Stimulated activated CD8-positive, alpha-beta memory T cell treated with anti-CD3 and anti-CD28 coated beads, Interleukin-12 subunit alpha, Interleukin-12 subunit beta, amount 100 ng/mL, for 4 hours (primary cell): ENCODE data around the gene SPTB.

Source experiments
- DNase-seq: peaks from one replicate; pipeline ENCODE4 v3.0.0-alpha.2; 2020; ENCODE audit warnings: low read depth

The SPTB gene

GRCh38 chr14:64748995-64749714 lies 130.6 kb downstream of the SPTB start:
- DNase-seq, result no peak

DNA sequence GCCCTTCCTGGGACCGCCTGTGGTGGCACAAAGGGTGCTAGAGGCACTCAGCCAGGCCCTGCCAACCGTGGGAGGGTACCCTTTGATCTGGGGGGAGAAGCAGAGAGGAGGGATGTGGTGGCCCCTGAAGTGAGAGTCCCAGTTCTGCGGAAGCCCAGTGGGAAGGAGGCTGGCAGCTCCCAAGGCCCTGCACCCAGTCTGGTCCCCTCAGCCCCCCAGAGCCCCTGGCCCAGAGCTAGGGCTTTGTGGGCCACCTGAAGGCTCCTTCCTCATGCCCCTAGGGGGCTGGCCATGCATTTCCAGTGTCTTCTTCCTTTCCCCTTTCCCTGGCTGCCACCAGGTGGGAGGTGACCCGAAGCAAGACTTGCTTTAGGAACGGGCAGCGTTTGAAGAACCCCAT lies 131.2 kb downstream of the SPTB start:
- no peak for DNase-seq

GRCh38 chr14:64747327-64747726 lies 132.4 kb downstream of the SPTB start:
- DNase-seq, result no peak

GRCh38 chr14:64746298-64747250 lies 133.1 kb downstream of the SPTB start:
- no peak for DNase-seq

DNA sequence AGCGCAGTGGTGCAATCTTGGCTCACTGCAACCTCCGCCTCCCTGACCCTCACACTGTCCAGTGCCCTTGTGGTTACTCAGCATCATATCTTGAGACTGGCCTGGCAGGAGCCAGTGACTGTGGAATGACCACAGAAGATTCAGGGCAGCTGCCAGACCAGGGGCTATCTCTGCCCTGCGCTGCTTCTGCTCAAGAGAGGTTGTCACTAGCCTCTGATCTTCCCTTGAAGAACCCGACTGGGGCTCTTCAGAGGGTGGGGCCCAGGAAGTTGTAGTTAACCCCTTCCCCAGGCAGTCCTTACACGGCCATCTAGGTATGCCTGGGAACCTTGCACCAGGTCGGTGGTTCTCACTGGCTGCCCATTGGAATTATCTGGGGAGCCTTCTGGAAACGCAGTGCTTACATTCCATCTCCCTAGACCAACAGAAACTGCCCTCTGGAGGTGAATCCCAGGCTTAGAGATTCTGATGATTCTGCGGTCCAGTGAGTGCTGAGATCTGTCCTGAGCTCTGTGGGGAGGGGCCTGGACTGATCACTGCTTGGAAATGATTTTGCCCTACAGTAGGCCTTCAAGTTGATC lies 134.1 kb downstream of the SPTB start:
- no peak for DNase-seq

GRCh38 chr14:64743061-64743460 lies 136.6 kb downstream of the SPTB start:
- no peak for DNase-seq

DNA sequence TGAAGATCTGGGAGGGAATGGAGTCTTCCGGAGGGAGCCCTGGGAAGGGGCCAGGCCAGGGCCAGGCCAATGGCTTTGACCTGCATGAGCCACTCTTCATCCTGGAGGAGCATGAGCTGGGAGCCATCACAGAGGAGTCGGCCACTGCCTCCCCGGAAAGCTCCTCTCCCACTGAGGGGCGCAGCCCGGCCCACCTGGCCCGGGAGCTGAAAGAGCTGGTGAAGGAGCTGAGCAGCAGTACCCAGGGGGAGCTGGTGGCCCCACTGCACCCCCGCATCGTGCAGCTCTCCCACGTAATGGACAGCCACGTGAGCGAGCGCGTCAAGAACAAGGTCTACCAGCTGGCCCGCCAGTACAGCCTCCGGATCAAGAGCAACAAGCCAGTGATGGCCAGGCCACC lies 137.7 kb downstream of the SPTB start:
- DNase-seq, result no peak

GRCh38 chr14:64741200-64741599 lies 138.5 kb downstream of the SPTB start:
- no peak for DNase-seq

DNA sequence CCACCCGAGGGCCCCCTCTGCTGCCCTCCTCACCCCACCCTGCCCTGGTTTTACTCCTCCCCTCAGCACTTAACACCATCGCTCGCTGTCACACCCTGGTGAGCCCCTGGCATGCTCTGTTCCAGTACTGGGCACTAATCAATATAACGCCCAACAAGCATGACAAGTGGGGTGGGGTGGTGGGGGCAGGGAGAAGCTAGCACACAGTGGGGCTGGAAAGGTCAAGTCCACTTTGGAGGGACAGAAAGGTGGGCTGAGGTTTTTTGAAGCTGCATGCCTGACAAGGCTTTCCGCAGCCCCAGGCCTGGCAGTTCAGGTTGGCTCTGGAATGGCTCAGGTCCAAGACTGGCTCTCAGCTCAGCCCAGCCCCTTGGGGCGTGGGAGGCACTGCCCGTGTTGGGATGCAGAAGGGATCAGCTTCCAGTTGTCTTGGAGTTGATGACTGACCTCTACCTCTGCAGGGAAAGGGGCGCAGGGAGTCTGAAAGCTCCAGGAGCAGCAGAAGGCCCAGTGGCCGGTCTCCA lies 141.4 kb downstream of the SPTB start:
- no peak for DNase-seq

DNA sequence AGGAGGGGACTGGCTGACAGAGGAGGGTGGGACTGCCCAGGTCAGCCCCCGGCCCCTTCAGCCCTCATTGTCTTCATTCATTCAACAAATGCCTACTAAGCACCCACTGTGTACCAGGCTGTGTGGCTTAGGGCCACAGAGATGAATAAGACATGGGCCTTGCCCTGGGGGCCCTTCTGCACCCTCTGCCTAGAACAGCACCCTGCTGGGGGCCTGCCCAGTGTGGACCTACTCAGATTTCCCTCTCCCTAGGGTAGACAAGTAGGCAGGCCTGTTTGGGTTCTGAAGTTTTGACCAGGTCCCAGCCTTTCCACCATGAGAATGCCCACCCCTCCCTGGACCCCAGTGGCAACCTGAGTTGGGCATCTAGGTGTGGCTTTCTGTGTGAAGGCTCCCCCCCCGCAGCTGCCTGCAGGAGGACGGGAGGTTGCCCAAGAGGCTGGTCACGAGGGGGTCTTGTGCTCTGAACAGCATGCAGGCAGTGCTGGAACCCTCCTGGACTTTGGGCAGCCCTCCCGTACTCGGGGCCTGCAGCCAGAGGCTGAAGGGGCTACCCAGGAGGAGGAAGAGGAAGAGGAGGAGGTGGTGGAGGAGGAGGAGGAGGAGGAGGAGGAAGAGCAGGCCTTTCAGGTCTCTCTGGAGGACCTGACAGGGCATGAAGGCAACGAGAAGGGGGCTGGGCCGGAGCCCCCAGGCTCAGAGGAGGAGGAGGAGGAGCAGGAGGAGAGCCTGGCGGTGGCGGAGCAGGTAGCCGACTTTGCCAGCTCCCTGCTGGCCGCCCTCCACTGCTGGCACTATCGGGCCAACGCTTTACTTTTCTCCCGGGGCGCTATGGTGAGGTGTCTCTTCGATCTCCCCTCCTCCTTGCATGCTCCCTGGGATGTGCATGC lies 142.1 kb downstream of the SPTB start:
- no peak for DNase-seq

DNA sequence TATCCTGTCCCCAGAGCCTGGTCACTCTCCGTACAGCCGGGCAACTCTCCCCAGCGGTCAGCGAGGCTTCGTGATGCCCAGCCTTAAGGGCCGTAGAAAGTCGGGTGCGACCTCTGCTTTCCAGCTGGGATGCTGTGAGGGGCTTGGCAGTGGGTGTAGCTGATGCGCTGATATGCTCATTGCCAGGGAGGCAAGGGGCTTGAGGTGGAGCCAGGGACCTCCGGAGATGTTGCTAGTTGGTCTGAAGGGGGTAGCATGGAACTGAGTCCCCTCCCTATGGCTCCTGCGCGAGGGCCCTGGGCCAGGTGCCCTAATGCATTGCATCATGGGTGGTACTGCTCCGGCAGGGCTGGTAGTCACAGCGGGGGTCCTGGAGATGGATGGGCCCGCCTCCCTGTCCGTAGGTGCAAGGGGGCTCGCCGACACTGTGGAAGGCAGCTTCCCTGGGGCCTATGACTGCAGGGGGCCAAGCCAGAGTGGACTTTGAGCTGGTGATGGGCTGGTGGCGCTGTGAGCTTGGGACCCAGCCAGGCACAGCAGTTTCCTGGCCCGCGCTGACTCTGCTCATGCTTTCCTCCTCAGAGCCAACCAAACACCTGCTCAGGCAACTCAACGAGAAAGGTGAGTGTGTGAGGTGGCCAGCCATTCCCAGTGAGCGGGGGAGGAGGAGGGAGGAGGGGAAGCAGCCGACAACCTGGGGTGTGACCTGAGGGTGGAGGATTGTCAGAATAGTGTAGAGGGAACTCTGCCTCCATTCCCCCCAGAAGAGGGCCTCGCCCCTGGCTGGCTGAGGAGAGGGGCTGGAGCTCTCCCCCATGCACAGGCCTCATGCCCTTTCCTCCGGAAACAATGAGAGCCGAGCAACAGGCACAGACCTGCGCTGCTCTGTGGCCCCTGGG lies 143.2 kb downstream of the SPTB start:
- no peak for DNase-seq

- no peak for DNase-seq
Measured at GRCh38 chr14:64734990-64735389, 144.7 kb downstream of the SPTB start.

GRCh38 chr14:64733899-64734298 lies 145.8 kb downstream of the SPTB start:
- no peak for DNase-seq

DNA sequence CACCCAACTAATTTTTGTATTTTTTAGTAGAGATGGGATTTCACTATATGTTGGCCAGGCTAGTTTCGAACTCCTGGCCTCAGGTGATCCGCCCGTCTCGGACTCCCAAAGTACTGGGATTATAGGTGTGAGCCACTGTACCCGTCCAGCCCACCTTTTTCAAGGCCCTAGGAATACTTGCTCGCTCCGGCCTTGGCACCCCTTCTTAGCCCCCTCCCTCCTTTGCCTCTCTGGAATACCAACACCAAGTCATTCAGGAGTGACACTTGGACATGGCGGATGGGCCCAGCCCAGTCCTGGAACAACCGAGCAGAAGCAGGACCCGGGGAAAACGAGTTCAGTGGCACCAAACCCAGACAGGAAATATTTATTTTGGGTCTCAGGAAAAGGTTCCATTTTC lies 146.4 kb downstream of the SPTB start:
- no peak for DNase-seq

- DNase-seq, result no peak
Measured at GRCh38 chr14:64732536-64733120, 147.1 kb downstream of the SPTB start.

DNA sequence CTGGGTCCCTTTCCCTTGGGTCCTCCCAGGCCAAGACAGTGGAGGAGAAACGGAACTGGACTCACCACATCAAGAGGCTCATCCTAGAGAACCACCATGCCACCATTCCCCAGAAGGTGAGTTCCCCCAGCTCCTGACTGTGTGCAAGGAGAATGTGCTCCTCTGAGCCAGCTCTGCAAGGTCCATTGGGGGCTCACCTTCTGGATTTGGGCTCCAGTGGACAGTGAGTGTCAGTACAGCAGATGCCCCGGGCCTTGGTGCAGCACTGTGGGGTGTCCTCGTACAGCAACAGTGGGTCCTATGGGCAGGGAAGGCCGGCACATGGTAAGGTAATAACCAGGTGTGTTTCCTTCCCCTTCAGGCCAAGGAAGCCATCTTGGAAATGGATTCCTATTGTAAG lies 147.6 kb downstream of the SPTB start:
- DNase-seq, result no peak

GRCh38 chr14:64731141-64731581 lies 148.5 kb downstream of the SPTB start:
- DNase-seq, result no peak

DNA sequence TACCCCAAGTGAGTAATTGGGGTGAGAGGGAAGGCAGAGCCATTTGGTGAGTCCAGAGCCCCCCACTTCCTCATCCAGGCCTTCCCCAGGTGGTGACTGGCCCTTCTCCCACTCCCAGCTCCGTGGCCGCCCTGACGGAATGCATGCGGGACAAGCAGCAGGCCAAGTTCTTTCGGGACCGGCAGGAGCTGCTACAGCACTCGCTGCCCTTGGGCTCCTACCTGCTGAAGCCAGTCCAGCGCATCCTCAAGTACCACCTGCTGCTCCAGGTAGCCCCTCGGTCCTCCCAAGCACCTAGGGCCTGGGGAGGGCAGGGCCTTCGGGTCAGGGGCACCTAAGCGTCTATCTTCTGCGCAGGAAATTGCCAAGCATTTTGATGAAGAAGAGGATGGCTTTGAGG lies 149.0 kb downstream of the SPTB start:
- no peak for DNase-seq

GRCh38 chr14:64730061-64730440 lies 149.7 kb downstream of the SPTB start:
- no peak for DNase-seq

GRCh38 chr14:64729386-64730060 lies 150.2 kb downstream of the SPTB start:
- DNase-seq, result no peak
